GM18861 (cell line): ENCODE data around the gene TMEM63B.

Experiments
- ATAC-seq: cut with Tn5 transposase; IDR thresholded peaks from one replicate; pipeline ENCODE4 v1.9.1; 2021; ENCODE audit not compliant: unreplicated experiment

Gene TMEM63B

GRCh38 chr6:44116641-44117382 lies 10.5 kb upstream of the TMEM63B start:
- ATAC-seq = no peak

- ATAC-seq = no peak
These were observed 9.8 kb upstream of the TMEM63B start for GRCh38 chr6:44117397-44118128.

- no peak for ATAC-seq
These were observed 7.6 kb upstream of the TMEM63B start for GRCh38 chr6:44119704-44120262.

GRCh38 chr6:44120692-44121443 lies 6.5 kb upstream of the TMEM63B start:
- ATAC-seq = no peak

- no peak for ATAC-seq
These were observed 4.6 kb upstream of the TMEM63B start for GRCh38 chr6:44122801-44123200.

GRCh38 chr6:44123544-44123943 lies 3.8 kb upstream of the TMEM63B start:
- no peak for ATAC-seq

- ATAC-seq = no peak
These were observed 819 bp upstream of the TMEM63B start for GRCh38 chr6:44126320-44127149.

- ATAC-seq = no peak
These were observed 915 bp downstream of the TMEM63B start for GRCh38 chr6:44128020-44128917.

GRCh38 chr6:44129841-44130322 lies 2.5 kb downstream of the TMEM63B start:
- ATAC-seq = no peak

GRCh38 chr6:44131892-44132291 lies 4.5 kb downstream of the TMEM63B start:
- no peak for ATAC-seq

GRCh38 chr6:44132476-44132875 lies 5.1 kb downstream of the TMEM63B start:
- no peak for ATAC-seq

GRCh38 chr6:44133003-44133931 lies 5.9 kb downstream of the TMEM63B start:
- no peak for ATAC-seq

GRCh38 chr6:44133981-44134711 lies 6.8 kb downstream of the TMEM63B start:
- ATAC-seq = no peak

- ATAC-seq = no peak
These were observed 7.9 kb downstream of the TMEM63B start for GRCh38 chr6:44135173-44135758.

- ATAC-seq = no peak
These were observed 8.5 kb downstream of the TMEM63B start for GRCh38 chr6:44135875-44136274.

- ATAC-seq = no peak
These were observed 11.5 kb downstream of the TMEM63B start for GRCh38 chr6:44138717-44139350.

GRCh38 chr6:44139351-44139743 lies 12.0 kb downstream of the TMEM63B start:
- ATAC-seq = no peak
